SK-N-SH (cell line): ENCODE results near the gene NTSR1. TPM values are rescaled to one million over a fixed set of nuclear protein-coding genes. Genes with fewer than 3 reads are reported as not detected.

ENCODE experiments used
- CTCF ChIA-PET: fragments of 300-600, 350-600 bp; formaldehyde crosslinking; extraction: SDS; loops from one replicate; lab custom pipeline; 2021; lab: Yijun Ruan, JAX
- POLR2A ChIA-PET: fragments of 350-600 bp; sonication (Branson Sonifier 250); formaldehyde crosslinking; extraction: SDS; loops from one replicate; lab custom pipeline; 2020; ENCODE audit warnings: antibody characterized with exemption, inconsistent platforms; lab: Yijun Ruan, JAX
- DNase-seq: peaks from one replicate; pipeline ENCODE4 v3.0.0; 2012
- H2AFZ ChIP-seq: fragments of 200-600 bp; sonication (generic); 2 replicates; pipeline ENCODE4 v1.8.1; 2016; ENCODE audit warnings: antibody characterized with exemption, mild to moderate bottlenecking, low read depth
- H3F3A ChIP-seq: fragments of 200-600 bp; sonication (generic); replicated peaks from 2 replicates; pipeline ENCODE3; 2016; ENCODE audit warnings: antibody characterized with exemption, mild to moderate bottlenecking; ENCODE audit not compliant: insufficient read depth
- H3K27ac ChIP-seq, 2 experiments: fragments of 200-500 bp in 1 of 2; fragments of 200-600 bp in 1 of 2; sonication (Bioruptor generic) in 1 of 2; sonication (generic), shearing (Covaris generic) in 1 of 2; 2 replicates each; pipeline versions ENCODE4 v1.5.1 to v1.6.1; 2014 to 2016; ENCODE audit warnings: low read depth in 2 of 2, inconsistent platforms in 1 of 2, low read length in 1 of 2, mild to moderate bottlenecking in 1 of 2, mixed read lengths in 1 of 2
- H3K27me3 ChIP-seq: fragments of 200-600 bp; sonication (generic), shearing (Covaris generic); 2 replicates; pipeline ENCODE4 v1.6.1; 2016; ENCODE audit warnings: mixed run types; ENCODE audit not compliant: insufficient read depth
- H3K36me3 ChIP-seq, 2 experiments: fragments of 200-500 bp in 1 of 2; fragments of 200-600 bp in 1 of 2; sonication (Bioruptor generic) in 1 of 2; sonication (generic) in 1 of 2; replicated peaks in 1 of 2; 2 replicates each; pipeline versions ENCODE3 to v1.5.1; 2014 to 2016; ENCODE audit warnings: low read length in 1 of 2, mild to moderate bottlenecking in 1 of 2; ENCODE audit not compliant: insufficient read depth in 2 of 2, control insufficient read depth in 1 of 2
- H3K4me1 ChIP-seq, 2 experiments: fragments of 200-500 bp in 1 of 2; fragments of 200-600 bp in 1 of 2; sonication (Bioruptor generic) in 1 of 2; sonication (generic), shearing (Covaris generic) in 1 of 2; 2 replicates each; pipeline versions ENCODE4 v1.5.1 to v1.6.1; 2014 to 2016; ENCODE audit warnings: low read depth in 1 of 2, low read length in 1 of 2, mixed run types in 1 of 2; ENCODE audit not compliant: insufficient read depth in 2 of 2, control insufficient read depth in 1 of 2
- H3K4me2 ChIP-seq: fragments of 200-600 bp; sonication (generic), shearing (Covaris generic); 2 replicates; pipeline ENCODE4 v1.6.1; 2017; ENCODE audit warnings: mixed run types
- H3K4me3 ChIP-seq, 2 experiments: fragments of 200-500 bp in 1 of 2; fragments of 200-600 bp in 1 of 2; sonication (Bioruptor generic) in 1 of 2; sonication (generic), shearing (Covaris generic) in 1 of 2; 2 replicates each; pipeline versions ENCODE4 v1.5.1 to v1.8.1; 2014 to 2016; ENCODE audit warnings: low read depth in 2 of 2, inconsistent platforms in 1 of 2, low read length in 1 of 2, mild to moderate bottlenecking in 1 of 2, mixed read lengths in 1 of 2, moderate library complexity in 1 of 2
- H3K79me2 ChIP-seq: fragments of 200-600 bp; sonication (generic); 2 replicates; pipeline ENCODE4 v1.8.1; 2017; ENCODE audit warnings: mild to moderate bottlenecking; ENCODE audit not compliant: insufficient read depth
- H3K9ac ChIP-seq: fragments of 200-600 bp; sonication (generic); 2 replicates; pipeline ENCODE4 v1.6.1; 2017; ENCODE audit warnings: mixed run types
- H3K9me2 ChIP-seq: fragments of 200-600 bp; sonication (generic); 2 replicates; pipeline ENCODE4 v1.6.1; 2017; ENCODE audit warnings: mixed run types
- H3K9me3 ChIP-seq: fragments of 200-600 bp; sonication (generic); 2 replicates; pipeline ENCODE4 v1.6.1; 2017; ENCODE audit warnings: mixed run types, mild to moderate bottlenecking, moderate library complexity
- H4K20me1 ChIP-seq: fragments of 200-600 bp; sonication (generic); 2 replicates; pipeline ENCODE4 v1.6.1; 2017; ENCODE audit warnings: mild to moderate bottlenecking, mixed run types; ENCODE audit not compliant: insufficient read depth
- ELF1 ChIP-seq: IDR thresholded peaks from 2 replicates; pipeline ENCODE4 v1.4.0; 2012
- FOXM1 ChIP-seq: IDR thresholded peaks from 2 replicates; pipeline ENCODE4 v1.4.0; 2012; ENCODE audit warnings: low read depth, mild to moderate bottlenecking
- IRF3 ChIP-seq: fragments of 150-350 bp; IDR thresholded peaks from 2 replicates; pipeline ENCODE4 v1.6.1; 2016; ENCODE audit warnings: mild to moderate bottlenecking, low read depth, low read length
- JUND ChIP-seq: IDR thresholded peaks from 2 replicates; pipeline ENCODE4 v1.4.0; 2012
- NFIC ChIP-seq: IDR thresholded peaks from 2 replicates; pipeline ENCODE4 v1.4.0; 2012; ENCODE audit warnings: borderline replicate concordance
- SMC3 ChIP-seq: IDR thresholded peaks from 2 replicates; pipeline ENCODE4 v1.6.1; 2012; ENCODE audit warnings: low read depth, low read length, improper control_type of control experiment
- TAF1 ChIP-seq: IDR thresholded peaks from 2 replicates; pipeline ENCODE4 v1.6.1; 2012; ENCODE audit warnings: low read depth, mild to moderate bottlenecking, low read length, moderate library complexity, borderline replicate concordance
- TCF12 ChIP-seq: IDR thresholded peaks from 2 replicates; pipeline ENCODE4 v1.4.0; 2012
- ZBTB33 ChIP-seq: IDR thresholded peaks from 2 replicates; pipeline ENCODE4 v1.4.0; 2012; ENCODE audit warnings: low read depth, borderline replicate concordance
- WGBS: methylation state at CpG from one replicate; pipeline ENCODE4 v1.1.6; 2017; ENCODE audit warnings: low lambda C conversion rate; 5-methylcytosine and 5-hydroxymethylcytosine counted together
- polyA plus RNA-seq, 3 experiments: library from polyadenylated mRNA; depleted of rRNA; stranded (reverse); fragments of >200 nt; gene quantifications; 2 replicates each; pipeline ENCODE4 v1.2.3, GENCODE V29; 2012
- TF ChIP-seq, protein P1 (sequence below): fragments of 200-600 bp; sonication (generic); IDR thresholded peaks from 2 replicates; pipeline ENCODE4 v1.6.1; 2017; ENCODE audit warnings: antibody characterized with exemption, mild to moderate bottlenecking, moderate library complexity

NTSR1 gene
- polyA plus RNA-seq, 1 of the 3 experiments (the other 2 are of a cell fraction) = 8.2 TPM

GRCh38 chr20:62695448-62696414 is 12.9 kb upstream of the NTSR1 start:
- TF ChIP-seq ELF1 (no peak), TCF12 (no peak), NFIC (no peak), SMC3 (no peak), FOXM1 (no peak)
- TF ChIP-seq, protein P1, sequence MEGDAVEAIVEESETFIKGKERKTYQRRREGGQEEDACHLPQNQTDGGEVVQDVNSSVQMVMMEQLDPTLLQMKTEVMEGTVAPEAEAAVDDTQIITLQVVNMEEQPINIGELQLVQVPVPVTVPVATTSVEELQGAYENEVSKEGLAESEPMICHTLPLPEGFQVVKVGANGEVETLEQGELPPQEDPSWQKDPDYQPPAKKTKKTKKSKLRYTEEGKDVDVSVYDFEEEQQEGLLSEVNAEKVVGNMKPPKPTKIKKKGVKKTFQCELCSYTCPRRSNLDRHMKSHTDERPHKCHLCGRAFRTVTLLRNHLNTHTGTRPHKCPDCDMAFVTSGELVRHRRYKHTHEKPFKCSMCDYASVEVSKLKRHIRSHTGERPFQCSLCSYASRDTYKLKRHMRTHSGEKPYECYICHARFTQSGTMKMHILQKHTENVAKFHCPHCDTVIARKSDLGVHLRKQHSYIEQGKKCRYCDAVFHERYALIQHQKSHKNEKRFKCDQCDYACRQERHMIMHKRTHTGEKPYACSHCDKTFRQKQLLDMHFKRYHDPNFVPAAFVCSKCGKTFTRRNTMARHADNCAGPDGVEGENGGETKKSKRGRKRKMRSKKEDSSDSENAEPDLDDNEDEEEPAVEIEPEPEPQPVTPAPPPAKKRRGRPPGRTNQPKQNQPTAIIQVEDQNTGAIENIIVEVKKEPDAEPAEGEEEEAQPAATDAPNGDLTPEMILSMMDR = no peak
- Histone ChIP-seq H3K4me2 (no peak overlapping the region), H3K9me2 (no peaks in the 10 kb centered on the region), H3K4me1 (peaks cover 0 to 16% of the 10 kb centered on the region in 2 experiments; a peak in 2 of 4 replicates), H3F3A (no peaks in the 10 kb centered on the region), H3K9ac (no peak overlapping the region), H3K36me3 (no peaks in the 10 kb centered on the region), H3K4me3 (no peak overlapping the region), H2AFZ (no peak overlapping the region), H3K79me2 (no peaks in the 10 kb centered on the region), H3K27ac (no peak overlapping the region), H3K9me3 (no peaks in the 10 kb centered on the region), H3K27me3 (no peaks in the 10 kb centered on the region), H4K20me1 (no peaks in the 10 kb centered on the region)
- POLR2A ChIA-PET = no interaction called here
- no peak for DNase-seq
- CTCF ChIA-PET = interaction anchor here (0.7 to 2.9 kb wide), 3 partner anchors 79 to 112 kb away, joined by 3 to 17 read pairs (median 3); no protein-coding TSS in a partner anchor
- WGBS = 71% methylated on average over 16 of the region's 32 CpGs

DNA sequence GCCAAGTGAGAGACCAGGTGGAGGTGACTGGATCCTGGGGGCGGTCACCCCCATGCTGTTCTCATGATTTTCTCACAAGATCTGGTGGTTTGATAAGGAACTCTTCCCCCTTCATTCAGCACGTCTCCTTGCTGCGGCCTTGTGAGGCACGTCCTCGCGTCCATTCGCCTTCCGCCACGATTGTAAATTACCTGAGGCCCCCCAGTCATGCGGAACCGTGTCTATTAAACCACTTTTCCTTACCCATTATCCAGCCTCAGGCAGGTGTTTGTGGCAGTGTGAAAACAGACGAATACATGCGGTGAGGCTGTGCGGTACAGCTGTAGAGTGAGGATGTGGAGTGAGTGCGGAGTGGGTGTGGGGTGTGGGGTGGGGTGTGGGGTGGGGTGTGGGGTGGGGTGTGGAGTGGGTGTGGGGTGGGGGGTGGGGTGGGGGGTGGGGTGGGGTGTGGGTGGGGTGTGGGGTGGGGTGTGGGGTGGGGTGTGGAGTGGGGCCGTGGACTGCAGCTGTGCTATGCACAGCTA is 12.1 kb upstream of the NTSR1 start:
- no peaks in the 10 kb centered on the region for H3F3A ChIP-seq
- CTCF ChIA-PET = interaction anchor here (1.2 kb wide), 1 partner anchor 95 kb away, joined by 3 read pairs; no protein-coding TSS in a partner anchor

More for the DNA sequence above, 12.1 kb upstream of the NTSR1 start:
- 79% methylated on average over 16 of the region's 16 CpGs for WGBS
- Histone ChIP-seq H3K9ac (no peak overlapping the region), H3K9me3 (no peaks in the 10 kb centered on the region), H3K36me3 (no peaks in the 10 kb centered on the region), H3K9me2 (no peaks in the 10 kb centered on the region), H3K4me3 (no peak overlapping the region)
- POLR2A ChIA-PET = no interaction called here
- no peak for DNase-seq
- no peak for TF ChIP-seq JUND
- TF ChIP-seq, protein P1 = no peak
- TF ChIP-seq ELF1 = no peak
- TF ChIP-seq TAF1 = no peak
- no peak for TF ChIP-seq ZBTB33
- TF ChIP-seq IRF3 = no peak
- TF ChIP-seq, all 33 proteins: peak for 0
- H4K20me1 ChIP-seq = no peaks in the 10 kb centered on the region
- peaks cover 0 to 16% of the 10 kb centered on the region in 2 experiments; a peak in 3 of 4 replicates for H3K4me1 ChIP-seq
- no peak overlapping the region for H3K4me2 ChIP-seq
- H3K27ac ChIP-seq = no peak overlapping the region
- H2AFZ ChIP-seq = no peak overlapping the region
- no peaks in the 10 kb centered on the region for H3K79me2 ChIP-seq
- H3K27me3 ChIP-seq = no peaks in the 10 kb centered on the region
